Inflammatory macrophage treated with lipopolysaccharide for 4 hours (primary cell): ENCODE measurements around the gene MEIS2.

Experiments used
- DNase-seq: peaks from one replicate; pipeline ENCODE4 v3.0.0-alpha.2; 2020

MEIS2 gene

DNA sequence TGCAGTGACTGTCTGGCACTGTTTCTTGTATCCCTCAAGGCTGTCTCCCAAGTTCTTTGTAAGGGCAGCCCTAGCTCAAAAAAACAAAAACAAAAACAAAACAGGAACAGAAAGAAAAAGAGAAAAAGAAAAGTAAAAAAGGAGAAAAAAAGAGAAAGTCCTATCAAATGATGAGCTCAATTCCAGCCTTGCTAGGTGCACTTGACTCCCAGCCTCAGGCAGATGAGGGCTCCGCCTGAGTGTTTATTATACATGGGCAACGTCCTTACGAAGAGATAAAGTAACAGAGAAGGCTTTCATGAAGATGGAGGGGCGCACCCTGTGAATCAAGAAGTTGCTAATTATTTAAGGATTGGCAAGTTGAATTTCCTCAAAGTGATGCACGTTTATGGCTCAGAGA, 175.3 kb downstream of the MEIS2 start:
- no peak for DNase-seq

GRCh38 chr15:36924034-36924433, 176.3 kb downstream of the MEIS2 start:
- no peak for DNase-seq

DNA sequence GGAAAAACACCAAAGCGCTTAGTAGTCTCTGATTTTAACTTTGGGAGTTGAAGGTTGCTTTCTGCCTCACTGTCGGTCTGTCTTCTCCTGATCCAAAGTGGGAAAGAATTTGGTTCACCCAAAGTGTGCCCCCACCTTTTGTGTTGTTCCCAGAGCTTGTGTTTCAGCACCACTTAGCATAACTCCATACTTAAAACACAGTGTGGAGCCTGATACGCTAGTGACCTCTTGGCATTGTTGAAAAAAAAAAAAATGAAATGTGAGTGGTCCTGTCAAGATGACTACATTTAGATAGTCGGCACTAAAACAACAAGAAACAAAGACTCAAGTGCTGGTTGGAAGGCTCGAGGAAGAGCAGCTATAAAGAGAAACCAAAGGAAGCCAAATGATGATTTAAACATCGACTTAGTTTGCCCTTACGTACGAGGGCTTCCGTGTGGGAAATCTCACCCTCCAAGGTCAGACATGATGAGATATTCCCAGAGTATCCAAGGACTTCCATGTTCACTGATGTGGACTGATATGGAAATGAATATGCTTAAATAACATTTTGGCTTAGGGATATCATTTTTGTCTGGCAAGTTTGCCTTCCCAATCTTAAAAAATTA, 178.8 kb downstream of the MEIS2 start:
- DNase-seq, result no peak

DNA sequence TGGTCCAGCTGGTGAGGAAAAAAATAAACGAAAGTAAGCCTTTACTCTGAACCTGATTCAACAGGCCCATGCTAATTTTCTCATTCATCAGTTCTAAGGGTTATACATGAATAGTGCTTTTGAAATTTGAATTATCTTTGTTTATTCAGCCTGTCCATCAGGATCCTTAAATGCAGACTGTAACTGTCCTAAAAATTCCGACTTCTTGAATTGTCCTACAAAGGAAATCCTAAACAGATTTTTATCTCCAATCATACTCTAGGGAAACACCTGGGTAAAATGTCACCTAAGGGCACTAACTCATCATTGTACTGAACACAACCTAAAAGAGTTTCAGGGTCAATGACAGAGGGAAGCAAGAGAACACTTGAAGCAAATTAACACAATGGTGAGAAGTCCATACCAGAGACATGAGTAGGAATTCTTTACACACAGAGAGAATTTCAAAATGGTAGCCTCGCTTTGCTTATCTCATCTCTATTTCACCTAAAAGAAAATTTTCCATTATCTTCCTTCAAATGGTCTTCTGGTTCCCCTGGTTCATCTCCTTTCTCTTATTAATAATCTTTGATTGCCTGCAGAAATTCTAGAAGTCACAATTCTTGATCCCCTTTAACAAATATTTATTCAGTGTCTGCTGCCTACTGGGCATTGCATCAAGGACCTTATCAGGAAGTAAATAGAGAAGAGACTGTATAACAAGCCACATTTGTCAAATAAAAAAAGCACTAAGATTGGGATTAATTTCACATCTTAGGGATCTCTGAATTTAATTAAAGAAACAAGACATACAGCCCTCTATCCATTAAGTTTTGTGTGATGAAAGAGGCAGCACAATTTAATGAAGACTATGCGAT, 182.7 kb downstream of the MEIS2 start:
- no peak for DNase-seq

DNA sequence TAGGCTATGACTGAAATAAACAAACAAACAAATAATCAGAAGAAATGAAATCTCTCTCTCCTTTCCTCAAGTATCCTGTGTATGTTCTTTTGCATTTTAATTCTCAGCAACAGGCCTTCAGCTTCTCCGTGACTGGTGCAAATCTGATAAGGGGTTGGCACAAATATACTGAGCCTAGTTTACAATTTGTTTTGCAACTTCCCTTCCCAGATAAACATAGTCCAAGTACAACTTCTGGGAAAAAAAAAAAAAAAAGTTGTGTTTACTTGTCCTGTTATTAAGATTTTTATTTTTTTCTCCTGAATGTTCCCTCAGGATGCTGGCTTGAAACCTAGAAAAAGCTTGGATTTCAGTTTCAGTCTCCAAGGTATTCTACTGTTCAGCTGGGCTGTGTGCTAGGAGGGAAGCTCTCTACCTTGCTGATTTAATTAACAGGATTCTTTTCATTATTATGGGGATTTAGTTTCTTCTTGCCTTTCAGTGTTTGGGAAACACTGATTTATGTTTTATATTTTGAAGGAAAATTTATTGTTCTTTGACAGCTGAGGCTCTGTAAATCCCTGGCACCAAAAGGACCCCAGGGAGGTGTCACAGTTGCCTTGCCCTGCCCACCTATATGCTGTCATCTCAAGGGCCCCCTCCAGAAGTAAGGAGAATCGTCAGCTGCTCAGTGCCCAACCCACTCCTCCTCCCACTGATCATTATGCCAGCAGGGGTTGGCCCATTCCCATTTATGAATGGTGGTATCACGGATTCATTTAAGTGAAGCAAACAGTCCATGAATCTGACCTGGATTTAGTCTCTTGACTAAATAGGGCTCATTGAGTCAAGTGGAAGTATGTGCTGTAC, 185.2 kb downstream of the MEIS2 start:
- no peak for DNase-seq

- no peak for DNase-seq
These were observed 185.9 kb downstream of the MEIS2 start for GRCh38 chr15:36914466-36914865.

GRCh38 chr15:36912311-36912712, 188.0 kb downstream of the MEIS2 start:
- no peak for DNase-seq

DNA sequence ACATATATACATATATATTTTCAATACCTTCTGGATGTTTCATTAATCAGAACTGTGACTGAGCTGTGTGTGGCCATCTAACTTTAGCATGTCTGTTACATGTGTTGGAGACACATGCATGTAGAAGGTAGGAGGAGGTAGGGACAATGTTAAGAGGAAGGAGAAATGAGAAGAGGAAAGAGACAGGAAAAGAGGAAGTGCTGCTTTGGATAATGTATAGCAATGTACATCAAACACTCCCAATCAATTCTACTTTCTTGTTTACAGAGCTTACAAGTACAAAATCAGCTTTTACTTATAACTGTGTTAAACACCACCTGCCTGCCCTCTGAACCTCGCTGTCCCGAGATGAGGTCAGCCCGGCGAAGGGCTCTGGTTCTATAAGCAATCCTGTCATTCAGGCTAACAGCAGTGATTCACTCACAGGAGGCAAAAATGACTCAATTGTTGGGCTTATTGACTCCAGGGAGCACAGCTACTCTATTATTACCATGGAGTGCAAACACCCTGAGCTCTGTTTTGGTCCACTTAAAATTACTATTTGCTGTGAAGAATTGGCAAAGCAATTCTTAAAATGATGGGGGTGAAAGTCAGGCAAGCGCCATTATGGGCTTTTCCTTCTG, 188.9 kb downstream of the MEIS2 start:
- no peak for DNase-seq

DNA sequence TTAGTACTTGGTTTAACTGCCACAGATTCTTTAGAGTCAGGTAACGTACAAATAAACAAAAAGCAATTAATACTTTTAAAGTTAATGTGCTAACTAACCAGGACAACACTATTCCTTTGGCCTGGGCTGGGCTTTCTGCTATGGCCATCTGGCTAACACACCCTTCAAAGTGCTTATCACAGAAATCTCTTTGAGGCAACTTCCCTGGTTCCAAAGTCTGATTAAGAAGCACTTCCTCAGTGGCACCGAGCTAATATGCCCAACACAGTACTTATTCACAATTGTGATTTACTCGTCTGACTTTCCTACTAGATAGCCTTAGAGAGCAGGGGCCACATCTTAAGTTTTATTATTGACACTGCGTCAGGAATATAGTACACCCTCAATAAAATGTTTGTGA, 191.4 kb downstream of the MEIS2 start:
- no peak for DNase-seq

DNA sequence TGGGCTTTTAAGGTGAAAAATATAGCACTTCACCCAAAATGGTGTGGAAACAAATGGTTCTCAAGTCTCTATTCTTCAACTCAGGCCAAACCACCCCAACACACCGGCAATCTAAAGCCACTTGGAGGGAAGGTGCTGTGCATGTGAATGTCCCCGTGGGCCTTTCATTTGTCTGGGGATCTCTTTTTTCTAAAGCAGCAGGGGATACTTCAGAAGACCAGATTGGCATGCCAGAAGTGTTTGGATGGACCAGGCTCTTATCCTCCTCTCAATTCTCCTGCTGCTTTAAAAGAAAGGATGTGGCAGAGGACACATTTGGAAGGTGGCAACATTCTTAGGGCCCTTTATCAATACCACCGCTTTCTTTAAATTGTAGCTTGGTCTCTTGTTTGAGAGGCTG, 193.1 kb downstream of the MEIS2 start:
- no peak for DNase-seq

- DNase-seq, result no peak
These were observed 194.4 kb downstream of the MEIS2 start for GRCh38 chr15:36905908-36906307.

- no peak for DNase-seq
These were observed 195.6 kb downstream of the MEIS2 start for GRCh38 chr15:36904715-36905114.

DNA sequence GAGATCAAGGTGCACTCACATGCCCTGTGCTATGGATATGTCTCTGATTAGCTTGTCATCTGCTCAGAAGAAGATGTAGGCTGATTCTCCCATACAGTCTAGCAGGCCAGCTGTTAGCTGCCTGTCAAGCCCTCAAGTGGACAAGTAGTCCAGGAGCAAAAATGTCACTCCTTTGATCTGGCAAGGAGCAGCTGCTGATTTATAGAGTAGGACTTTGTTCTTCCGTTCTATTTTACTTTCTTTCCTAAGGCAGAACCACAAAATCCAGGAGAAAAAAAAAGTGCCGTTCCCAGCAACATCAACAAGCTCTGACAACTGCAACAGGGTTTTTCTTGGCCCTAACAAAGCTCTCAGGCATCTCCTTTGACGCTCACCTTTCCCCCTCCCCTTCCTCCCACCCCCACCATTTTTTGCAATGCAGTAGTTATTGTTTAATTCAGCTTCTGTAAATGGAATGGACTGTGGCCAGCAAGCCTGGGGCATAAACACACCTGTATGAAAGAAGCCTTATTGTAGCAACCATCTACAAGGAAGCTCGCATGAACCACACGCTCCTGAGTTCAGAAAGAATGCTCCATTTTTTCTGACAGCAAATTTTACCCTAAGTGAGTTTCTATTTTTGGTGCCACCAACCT, 196.3 kb downstream of the MEIS2 start:
- DNase-seq, result no peak

- no peak for DNase-seq
These were observed 197.2 kb downstream of the MEIS2 start for GRCh38 chr15:36903195-36903594.

GRCh38 chr15:36901012-36901411, 199.3 kb downstream of the MEIS2 start:
- no peak for DNase-seq

DNA sequence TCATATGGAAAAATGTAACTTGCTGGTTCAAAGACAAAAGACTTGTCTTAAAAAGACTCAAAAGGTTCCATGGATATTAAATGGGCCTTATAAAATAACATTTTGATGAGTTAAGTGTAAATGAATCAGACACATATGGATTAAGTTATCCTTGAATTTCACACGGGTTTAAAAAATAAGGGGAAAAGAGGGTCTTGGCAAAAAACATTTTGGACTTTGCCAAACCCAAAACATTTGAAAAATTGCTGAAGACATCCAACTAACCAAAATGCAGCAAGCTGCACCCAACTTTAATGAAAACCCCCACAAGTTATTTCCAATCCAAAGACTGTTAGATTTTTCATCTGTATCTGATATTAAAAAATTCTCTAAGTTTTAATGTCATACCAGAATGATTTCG, 200.7 kb downstream of the MEIS2 start:
- no peak for DNase-seq

DNA sequence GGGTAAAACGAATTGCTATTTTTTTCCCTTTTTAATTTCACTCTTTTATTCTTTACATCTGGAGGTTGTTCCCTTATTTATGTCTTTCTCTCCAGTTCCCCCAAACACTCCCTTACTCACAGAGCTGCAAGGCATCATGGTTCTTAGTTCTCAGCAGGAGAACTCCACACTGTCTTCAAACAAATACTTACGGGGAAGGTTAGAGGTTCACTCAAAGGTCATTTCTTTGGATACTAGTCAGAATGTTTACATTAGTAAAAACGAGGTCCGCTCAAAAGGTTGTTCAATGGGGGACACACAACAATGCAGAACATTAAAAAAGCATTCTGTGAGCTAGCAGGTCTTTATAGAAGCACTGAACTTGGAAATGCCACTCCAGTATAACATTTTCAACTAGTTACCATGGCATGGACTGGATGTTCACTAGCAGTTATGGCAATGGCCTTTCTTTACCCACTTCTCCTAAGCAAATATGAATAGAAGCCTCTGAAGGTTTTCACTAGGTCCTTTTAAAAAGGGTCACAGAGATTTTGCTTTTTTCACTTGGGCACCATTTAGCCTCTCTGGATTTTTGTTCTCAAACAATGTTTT, 201.7 kb downstream of the MEIS2 start:
- DNase-seq, result no peak

DNA sequence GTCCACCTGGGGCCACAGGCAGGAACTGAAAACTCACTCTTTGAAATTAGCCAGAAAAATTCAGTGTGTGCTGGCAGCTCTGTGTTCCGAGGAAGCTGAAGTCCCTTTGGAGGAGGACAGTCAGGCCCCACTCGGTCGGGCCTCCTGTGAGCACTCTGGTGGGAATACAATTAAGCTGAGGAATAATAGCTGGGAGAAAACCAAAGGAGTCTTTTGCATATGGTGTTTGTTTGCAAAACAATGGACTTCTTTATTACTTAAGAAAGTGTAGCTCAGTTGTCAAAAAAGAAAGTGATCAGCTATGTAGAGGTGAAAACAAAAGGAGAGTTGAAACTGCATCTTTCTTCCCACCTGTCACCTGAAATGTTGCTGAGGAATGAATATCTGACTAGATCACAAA, 202.5 kb downstream of the MEIS2 start:
- DNase-seq, result no peak

DNA sequence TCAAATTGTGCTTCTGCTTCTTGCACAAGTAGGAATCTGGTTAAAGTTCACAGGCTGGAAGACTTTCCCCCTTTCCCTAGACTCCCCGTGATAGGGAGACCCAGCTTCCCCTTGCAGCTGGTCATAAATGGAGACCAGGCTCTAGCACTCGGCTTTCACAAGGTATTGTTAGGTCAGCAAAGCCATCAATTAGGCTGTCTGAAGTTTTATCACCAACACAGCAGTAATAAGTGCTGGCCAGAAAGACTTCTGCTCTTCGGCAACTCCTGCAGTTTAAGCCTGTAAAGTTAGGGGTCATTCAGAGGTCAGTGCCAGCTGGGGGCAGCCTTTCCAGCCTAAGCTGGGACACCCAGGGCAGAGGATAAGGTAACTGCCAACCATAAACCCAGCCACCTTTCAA, 203.4 kb downstream of the MEIS2 start:
- DNase-seq, result no peak

DNA sequence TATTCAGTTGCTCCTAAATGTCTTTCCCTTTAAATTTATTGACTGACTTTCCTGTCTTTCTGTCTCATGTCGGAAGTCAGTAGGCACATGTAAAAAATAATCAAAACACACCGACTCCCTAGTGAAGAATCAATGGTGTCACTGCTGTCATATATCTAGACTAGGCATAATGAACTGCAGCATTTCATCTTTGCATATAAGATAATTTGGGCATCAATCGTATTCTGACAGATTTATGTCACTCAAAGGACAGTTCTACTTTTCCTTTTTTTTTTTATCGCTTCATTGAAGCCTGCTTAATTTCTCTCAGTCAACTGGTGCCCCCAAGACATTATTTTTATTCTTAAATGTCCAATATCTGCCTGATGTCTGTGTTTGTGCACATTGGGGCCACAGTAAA, 206.3 kb downstream of the MEIS2 start:
- no peak for DNase-seq

DNA sequence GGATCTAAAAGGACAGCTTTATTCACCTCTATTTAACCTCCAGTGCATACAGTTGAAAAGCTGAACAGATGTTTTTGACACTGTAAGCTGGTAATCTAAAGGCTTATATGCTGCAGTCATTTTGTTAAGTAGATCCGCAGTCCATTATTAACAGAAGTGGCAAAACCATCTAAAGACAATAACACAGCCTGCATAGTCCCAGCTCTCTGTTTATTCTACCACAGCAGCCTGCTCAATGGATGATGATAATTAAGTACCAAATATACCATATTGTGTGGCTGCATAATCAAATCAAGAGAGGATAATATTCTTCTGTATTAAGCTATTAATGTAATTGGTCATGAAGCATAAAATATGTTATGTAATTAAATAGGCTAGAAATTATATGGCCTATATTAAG, 207.1 kb downstream of the MEIS2 start:
- DNase-seq, result no peak
